ENCODE measurements around the gene RAB25.
A peak's percentile ranks its signal among the peaks of the same experiment; 100 is the strongest.
"Not testable (repeated sequence)": the region's sequence is repeated elsewhere in the genome, so short reads cannot be mapped to it uniquely, and the experiment has no call there.

RAB25 gene

DNA sequence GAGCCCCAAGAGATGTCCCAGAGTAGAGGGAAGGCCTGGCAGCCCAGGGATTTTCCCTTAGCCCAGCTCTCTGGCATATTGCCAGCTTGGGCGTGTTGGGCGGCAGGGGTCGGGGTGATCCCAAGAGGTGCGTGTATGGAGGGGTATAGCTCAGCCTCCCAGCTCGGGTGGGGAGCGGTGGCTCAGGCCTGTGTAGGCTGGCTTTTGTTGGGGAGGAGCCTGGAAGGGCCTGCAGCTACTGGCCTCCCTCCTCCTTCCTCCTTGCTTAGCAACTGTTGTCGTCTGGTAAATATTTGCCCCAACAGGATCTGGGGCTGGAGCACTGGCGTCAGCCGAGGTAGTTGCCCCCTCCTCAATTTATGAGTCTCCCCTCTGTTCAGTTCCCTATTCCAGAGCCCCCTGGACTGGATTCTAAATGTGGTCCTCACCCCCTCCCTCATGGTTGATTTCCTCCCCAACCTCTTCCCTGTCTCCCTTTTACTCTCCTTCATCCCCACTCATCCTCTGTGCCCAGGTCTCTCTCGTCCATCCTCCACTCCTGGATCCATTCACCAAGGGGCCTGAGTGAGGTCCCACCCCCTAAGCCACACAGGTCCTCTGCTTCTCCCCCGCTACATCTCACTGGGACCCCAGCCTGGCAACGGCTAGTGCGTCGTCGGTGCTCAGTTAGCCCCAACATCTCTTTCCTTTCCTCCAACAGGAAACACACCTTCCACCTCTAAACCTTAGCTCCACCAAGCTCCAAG, 43.3 kb downstream of the RAB25 start:
- peak; percentile 72 for DNase-seq

DNA sequence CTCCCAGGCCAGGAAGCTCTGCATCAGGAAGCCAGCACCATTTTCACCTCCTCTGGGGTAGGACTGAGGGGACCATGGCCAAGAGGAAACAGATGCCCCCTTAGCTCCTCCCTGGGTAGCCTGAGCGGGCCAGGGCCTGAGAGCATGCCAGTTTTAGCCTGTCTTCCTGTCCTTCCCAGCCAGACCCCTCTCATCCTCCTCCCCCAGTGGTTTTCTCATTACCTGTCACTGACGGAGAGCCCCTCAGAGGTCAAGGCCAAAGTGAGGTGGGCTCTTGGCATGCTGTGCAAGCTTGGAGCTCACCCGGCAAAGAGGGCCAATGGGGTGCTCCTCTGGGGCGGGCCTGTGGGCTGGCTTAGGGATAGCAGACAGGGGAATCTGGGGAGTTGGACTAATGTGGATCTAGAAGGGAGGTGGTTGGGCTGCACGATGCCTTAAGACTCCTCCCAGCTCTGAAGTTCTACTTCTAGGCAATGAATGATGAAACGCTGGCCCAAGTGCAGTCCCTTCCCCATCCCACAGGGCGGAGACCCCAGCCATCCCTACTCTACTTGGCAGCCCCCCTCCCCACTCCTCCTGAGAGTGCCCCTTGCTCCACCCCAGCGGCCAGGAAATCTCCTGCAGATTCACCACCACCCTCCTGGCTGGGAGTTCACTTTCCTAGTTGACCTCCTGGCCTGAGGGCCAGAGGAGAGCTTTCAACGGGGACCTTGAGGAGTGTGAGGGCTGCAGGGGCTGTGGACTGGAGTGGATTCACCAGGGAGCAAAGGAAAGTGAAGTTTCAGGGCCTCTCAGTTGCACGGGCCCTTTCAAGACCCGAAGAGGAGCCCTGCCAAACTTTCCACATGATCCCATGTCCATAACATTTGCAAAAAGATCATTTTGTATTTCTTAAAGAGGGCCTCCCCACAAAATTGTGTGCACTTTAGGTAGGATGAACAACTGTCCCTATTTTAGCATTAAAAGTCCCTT, 44.2 kb downstream of the RAB25 start:
- no peak for DNase-seq

DNA sequence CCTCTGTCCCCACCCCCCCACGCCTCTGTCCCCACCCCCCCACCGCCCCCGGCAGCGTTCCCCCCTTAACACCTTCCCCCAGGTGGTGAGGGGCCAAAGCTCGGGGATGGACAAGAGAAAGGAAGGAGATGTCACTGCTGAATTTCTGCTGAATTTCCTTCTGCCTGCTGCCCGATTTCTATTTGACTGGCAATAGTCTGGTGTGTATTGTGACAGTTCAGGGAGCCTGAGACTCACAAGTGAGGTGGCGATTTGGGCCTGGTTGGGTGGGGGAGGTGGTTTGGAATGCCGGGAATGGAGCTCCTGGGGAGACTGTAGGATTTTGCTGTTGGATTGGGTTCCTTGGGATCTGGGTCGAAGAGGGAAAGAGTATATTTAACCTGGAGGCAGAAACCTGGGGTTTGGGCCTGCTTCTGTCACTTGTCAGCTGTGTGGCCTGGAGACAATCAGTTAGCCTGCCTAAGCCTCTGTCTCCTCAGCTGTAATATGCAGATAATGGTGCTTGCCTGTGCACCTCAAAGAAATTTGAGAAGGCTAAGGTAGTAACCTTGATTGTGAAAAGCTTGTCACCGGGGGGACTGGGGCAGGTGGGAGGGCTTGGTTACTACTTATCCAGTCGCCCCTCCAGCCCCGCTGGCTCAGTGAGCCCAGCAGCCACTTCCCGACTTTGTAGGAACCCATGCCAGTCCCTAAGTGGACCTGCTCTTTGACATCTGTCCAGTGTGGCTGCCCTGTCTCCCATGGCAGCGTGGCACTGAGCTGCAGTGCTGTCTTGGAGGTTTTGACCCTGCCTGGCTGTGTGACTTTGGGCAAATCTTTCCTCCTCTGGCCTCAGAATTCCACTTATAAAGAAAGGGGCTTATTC, 45.9 kb downstream of the RAB25 start:
- no peak for DNase-seq

DNA sequence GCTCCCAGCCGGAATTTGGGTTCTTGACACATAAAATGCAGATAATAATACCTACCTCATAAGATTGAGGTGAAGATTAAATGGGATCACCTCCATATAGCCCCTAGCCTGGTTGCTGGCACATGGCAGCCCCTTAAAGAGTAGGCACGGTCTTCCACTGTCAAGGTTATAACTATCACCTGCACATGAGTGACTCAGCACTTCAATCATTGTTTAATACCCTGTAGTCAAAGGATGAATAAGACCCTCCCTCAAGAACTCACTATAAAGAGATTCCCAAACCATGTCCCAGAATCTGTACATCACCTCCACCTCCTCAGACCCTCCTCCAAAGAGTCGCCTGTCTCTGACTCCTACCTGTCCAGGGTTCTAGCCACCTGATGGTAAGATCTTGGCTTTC, 47.1 kb downstream of the RAB25 start:
- no peak for DNase-seq

DNA sequence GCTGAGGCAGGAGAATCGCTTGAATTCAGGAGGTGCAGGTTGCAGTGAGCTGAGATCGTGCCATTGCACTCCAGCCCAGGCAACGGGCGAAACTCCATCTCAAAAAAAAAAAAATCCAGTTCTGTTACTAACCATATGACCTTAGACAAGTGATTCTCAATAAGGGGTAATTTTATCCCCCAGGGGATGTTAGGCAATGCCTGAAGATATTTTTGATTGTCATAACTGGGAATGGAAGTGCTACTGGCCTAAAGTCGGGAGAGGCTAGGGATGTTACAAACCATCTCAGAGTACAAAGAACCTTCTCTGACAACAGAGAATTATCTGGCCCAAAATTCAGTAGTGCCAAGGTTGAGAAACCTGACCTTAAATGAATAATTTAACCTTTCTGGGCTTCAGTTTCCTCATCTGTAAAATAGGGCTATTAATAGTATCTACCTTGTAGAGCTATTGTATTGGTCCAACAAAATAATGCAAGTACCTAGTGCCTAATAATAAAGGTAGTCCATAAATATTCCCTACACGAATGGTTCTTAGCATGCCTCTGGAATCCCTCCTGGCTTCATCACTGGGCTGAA, 47.8 kb downstream of the RAB25 start:
- DNase-seq, result no peak

DNA sequence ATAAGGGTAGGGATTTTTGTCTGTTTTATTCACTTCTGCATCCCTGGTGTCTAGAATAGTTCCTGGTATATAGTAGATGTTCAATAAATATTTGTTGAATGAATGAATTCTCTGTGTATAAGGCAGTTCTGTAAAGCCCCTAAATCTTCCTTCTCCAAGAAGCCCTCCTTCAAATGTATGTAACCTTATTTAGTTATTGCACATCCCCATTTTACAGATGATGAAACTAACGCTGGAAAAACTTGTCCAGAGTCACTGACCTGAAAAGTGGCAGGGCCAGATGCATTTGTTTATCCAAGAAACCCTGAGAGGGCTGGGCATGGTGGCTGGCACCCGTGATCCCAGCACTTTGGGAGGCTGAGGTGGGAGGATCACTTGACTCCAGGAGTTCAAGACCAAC, 49.3 kb downstream of the RAB25 start:
- DNase-seq, result no peak

DNA sequence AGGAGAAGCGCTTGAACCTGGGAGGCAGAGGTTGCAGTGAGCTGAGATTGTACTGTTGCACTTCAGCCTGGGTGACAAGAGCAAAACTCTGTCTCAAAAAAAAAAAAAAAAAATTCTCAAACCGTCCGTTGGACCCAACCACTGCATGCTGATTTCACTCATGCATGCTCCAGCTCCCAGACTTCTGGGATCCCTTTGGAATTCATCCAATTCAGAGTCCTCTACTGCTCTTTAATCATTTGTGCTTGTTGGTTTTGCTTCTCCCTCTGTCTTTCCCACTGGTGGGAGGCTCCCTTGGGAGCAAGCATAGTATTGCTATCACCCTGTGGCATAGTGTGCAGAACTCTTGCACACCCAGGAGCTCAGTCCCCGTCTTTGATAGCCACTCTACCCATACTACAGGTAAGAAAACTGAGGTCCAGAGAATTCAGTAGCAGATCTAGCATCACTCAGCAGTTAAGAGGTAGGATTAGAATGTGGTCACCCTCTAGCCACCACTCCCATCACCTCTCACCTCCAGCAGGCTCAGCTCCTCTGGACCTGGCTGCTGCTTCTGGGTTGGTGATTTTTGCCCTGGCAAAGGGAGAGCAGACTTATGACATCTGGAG, 50.5 kb downstream of the RAB25 start:
- DNase-seq, result no peak

DNA sequence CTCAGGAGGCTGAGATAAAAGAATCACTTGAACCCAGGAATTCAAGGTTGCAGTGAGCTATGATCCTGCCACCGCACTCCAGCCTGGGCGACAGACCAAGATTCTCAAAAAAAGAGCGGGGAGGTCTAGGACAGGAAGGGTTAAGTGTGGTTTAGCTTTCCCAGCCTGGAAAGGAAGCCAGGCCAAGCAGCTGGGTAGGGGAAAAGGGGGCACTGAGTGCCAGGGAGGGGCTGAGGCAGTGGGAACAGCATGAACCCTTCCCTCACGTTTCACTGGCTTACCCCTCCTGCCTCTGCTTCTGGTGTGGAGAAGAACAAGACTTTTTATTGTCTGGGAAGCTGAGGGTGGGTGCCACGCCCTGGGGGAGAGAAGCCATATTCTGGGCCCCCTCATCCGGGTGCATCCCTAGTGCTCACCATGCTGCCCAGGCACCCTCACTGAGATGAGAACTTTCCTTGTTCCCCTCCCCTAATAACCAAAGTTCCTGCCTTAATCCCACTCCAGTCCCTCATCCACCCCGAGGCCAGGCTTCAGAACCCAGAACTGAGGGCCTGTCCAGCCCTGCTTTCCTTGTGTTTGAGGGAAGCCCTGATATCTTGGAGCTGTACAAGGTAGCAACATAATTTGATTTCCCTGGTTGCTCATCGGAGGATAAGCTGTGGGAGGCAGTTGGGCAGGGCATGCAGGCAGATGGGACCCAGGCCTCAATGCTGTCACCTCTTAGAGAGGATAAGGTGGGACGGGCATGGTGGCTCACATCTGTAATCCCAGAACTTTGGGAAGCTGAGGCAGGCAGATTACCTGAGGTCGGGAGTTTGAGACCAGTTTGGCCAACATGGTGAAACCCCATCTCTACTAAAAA, 51.5 kb downstream of the RAB25 start:
- DNase-seq, result no peak

DNA sequence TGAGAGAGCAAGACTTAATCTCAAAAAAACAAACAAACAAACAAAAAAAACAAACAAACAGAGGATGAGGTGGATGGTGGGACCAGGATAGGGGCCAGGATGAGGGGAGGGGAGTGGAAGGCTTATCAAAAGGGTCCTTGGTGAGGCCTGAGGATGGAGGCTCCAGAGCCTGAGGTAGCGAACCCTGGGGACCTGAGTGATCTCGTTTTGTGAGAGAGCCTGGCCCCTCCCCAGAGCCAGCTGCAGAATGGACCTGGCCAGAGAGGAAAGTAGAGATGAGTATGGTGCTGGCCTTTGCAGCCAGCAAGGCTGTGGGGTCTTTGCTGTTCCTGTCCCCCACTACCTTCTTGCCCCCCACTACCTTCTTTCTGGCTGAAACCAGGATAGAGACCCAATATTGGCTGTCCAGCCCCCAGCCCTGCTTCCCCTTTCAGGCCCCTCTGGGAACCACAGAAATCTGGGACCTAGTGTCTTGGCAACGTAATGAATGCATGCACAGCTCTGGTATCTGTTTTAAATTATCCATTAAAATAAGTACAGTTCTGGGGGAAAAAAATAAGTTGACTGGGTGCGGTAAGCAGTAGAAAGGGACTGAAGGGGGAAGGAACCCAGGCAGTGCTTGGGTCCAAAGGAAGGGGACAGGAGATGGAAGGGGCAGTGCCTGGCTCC, 52.5 kb downstream of the RAB25 start:
- DNase-seq, result no peak

DNA sequence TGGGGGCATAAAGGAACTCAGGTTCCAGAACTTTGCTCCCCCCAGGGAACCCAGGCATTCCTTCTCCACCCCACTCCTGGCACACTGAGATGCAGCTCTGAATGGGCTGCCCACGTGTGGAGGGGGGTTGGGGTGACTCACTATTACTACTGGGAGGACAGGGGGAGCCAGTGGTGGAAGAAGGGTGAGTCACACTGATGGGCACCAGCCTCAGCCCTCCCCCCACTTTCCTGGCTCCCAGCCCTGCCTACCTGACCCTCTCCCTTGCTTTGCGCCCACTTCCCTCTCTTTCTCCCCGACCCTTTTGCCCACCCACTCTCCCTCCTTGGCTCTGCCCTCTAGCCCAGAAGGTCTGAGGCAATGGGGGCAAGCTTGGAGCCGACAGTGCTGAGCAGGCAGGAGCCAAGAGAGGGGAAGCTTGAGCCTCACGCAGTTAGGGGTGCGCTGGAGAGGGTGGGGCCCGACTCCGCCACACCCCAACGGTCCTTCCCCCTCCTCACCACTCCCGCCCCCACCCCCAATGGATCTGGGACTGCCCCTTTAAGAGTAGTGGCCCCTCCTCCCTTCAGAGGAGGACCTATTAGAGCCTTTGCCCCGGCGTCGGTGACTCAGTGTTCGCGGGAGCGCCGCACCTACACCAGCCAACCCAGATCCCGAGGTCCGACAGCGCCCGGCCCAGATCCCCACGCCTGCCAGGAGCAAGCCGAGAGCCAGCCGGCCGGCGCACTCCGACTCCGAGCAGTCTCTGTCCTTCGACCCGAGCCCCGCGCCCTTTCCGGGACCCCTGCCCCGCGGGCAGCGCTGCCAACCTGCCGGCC, 53.4 kb downstream of the RAB25 start, which contains the start of gene LMNA:
Gene LMNA (plus strand): TSS at position 611 of the 818 bp plus-strand sequence. CDS start 208 bp downstream, outside the sequence.
- DNase-seq, result peak; percentile 73

DNA sequence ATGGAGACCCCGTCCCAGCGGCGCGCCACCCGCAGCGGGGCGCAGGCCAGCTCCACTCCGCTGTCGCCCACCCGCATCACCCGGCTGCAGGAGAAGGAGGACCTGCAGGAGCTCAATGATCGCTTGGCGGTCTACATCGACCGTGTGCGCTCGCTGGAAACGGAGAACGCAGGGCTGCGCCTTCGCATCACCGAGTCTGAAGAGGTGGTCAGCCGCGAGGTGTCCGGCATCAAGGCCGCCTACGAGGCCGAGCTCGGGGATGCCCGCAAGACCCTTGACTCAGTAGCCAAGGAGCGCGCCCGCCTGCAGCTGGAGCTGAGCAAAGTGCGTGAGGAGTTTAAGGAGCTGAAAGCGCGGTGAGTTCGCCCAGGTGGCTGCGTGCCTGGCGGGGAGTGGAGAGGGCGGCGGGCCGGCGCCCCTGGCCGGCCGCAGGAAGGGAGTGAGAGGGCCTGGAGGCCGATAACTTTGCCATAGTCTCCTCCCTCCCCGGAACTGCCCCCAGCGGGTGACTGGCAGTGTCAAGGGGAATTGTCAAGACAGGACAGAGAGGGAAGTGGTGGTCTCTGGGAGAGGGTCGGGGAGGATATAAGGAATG, 54.1 kb downstream of the RAB25 start:
- DNase-seq, result no peak

DNA sequence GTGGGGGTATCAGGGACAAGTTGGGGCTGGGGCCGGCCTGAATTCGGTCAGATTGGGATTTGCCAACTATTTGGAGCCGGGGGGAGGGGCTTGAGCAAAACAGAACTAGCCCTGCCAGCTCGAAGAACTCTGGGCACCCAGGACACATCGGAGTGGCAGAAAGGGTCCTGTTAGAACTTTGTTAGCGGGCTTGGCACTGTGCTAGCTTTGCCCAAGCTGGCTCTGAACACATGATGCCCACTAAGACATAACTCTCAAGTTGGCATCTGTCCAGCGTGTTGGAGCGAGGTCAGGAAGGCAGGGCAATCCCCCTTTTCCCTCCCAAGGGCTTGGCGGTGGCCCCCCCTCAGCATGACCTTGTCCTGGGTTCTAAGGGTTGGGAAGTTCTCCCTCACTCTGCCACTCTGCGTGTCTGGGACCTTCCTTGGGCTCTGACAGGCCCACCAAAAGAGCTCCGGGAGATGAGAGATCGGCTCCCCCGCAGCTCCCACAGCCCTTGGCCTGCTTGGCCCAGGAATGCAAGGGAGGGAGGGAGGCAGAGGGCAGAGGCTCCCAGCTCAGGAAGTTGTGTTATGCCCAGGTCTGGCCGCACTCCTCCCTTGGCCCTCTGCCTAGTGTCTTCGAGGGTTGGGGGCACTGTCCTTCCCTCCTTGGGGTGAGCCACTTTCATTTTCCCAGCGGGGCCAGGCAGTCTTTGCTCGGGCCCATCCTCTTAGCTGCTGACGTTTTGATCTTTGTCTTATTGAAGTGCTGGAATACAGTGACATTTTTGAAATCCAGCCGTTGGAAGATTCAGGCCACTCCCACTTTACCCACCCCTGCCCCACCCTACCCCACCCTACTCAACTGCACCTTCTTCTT, 54.8 kb downstream of the RAB25 start:
- peak; percentile 20 for DNase-seq

DNA sequence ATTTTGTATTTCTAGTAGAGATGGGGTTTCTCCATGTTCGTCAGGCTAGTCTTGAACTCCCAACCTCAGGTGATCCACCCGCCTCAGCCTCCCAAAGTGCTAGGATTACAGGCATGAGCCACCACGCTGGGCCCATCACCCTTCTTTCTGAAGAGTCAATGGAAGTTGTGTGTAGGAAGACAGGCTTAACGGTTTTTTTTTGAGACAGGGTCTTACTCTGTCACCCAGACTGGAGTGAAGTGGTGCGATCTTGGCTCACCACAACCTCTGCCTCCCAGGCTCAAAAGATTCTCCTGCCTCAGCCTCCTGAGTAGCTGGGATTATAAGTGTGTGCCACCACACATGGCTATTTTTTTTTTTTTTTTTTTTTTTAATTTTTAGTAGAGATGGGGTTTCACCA, 55.8 kb downstream of the RAB25 start:
- DNase-seq, result not testable (repeated sequence)

DNA sequence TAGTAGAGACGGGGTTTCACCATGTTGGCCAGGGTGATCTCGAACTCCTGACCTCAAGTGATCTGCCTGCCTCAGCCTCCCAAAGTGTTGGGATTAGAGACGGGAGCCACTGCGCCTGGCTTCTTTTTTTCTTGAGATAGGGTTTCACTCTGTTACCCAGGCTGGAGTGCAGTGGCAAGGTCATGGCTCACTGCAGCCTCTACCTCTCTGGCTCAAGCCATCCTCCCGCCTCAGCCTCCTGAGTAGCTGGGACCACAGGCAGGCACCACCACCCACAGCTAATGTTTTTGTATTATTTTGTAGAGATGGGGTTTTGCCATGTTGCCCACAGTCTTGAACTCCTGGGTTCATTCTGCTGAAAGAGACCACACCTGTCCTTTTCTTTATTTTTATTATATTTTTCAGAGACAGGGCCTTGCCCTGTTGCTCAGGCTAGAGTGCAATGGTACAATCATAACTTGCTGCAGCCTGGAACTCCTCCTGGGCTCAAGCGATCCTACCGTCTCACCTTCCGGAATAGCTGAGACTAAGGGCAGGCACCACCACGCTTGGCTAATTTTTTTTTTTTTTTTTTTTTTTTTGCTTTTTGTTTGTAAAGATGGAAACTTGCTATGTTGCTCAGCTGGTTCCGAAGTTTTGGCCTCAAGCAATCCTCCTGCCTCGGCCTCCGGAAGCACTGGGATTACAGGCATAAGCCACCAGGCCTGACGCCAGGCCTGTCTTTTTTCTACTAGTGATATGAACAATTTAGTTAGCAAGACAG, 56.6 kb downstream of the RAB25 start:
- DNase-seq, result no peak

DNA sequence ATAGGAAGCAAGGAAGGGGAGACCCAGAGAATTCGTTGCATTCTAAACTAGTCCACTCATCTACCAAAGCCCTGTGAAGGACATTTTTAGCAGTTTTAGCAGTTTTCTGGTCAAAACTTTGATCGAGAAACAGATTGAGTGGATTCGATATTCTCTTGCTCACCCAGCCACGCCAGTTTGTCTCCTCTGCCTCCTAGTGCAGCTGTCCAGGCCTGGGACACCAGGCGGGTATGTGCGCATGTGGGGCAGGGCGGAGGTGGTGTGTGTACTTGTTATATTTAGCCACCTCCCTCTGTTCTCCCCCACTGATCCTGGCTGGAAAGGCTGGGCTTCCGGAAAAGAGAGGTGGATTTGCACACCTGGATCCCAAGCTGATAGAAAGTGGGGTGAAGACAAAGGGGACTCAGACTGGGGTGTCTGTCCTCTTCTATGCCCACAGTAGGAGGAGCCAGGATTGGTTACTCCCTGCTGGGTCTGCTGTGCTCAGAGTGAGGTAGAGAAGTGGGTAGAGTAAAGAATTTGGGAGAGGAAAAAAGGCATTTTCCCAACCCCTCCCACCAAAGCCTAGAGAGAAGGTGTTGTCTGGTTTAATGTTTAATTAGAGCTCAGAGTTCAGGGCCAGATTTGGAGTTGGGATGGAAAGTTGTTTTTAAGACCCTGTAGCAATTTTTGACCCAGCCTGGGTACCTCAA, 57.4 kb downstream of the RAB25 start:
- DNase-seq, result no peak

DNA sequence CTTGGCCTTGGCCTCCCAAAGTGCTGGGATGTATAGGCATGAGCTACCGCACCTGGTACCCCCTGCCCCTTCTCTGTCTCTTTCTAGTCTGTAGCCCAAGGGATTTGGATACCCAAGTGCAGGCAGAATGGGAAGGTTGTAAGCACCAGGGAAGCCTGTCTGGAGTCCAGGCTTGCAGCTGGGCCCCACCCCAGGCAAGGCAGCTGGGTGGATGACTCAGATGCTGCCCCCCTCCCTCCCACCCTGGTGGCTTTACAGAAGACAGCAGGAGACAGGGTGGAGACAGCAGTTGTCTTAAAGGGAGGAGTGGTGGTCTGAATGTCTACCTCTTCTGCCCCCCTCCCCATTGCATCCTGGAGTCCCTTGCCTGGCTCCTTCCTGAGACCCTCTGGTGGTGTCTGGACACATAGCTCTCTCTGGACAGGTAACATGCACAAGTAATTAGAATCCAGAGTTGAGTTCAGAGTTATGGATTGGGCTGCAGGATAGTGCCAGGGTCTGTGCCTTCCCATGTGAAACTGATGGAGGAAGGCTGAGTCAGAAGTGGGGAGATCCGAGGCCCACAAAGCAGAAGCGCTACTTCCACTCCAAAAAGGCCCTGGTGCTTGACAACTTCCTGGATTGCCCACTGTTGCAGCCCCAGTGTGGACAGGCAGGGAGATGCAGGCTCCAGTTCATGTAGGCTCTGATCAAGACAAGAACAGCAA, 58.7 kb downstream of the RAB25 start:
- DNase-seq, result no peak

Measured in NCI-H2029 (cell line).